Stimulated activated naive CD4-positive, alpha-beta T cell (primary cell): ENCODE results near the gene CRBN.

Source experiments
- DNase-seq, 6 experiments: peaks; one replicate each; lab custom pipeline; 2025; lab: John Stamatoyannopoulos, UW

CRBN gene

DNA sequence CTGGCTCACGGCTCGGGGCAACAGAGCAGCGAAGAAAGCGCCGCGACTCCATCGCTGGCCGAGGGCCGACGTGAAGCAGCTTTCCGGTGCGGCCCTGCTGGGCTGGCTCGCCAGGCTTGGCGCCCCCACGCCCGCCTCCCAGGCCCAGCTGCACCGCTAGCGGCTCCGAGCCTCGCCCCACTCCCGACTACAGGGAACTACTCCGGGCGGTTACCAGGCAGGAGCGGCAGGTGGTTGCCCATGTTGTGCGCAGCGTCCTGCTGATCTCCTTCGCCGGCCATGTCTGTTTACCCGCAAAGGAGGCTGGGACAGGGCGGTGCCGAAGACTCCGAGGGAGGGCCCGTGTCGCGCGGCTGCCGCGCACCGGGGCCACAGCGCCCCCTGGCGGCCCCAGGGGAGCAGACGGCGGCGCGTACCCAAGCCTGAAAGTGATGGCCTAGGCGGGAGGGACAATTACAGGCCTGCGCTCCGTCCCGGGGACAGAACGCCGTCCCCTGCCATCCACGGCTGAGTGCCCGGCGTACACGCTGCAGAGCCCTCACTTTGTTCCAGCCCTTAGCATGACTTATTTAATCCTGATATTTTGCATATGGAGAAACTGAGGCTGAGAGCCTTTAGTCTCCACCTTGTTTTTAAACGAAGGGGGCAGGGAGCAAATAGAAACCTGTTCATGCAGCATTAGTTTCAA, at the start of gene CRBN:
Gene CRBN (minus strand): TSS at position 285 of the 688 bp plus-strand sequence. CDS start 4 bp downstream, at position 281.
- DNase-seq = peak; percentile 76 to 90 (median 86)

DNA sequence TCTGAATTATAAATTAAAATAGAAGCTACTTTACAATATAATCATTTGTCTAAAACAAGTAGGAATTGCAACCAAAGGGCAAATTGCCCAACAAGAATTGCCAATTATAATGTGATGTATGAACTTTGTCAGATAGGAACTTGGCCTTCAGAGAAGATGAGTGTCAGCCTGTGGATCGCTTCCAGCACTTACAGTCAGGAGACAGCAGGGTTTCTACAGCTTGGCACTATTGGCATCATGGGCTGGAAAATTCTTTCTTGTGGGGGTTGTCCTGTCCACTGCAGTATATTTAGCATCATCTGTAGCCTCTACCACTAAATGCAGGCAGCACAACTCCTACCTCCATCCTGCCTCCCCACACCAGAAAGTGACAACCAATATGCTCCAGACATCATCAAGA, 48.1 kb upstream of the CRBN start:
- no peak for DNase-seq

DNA sequence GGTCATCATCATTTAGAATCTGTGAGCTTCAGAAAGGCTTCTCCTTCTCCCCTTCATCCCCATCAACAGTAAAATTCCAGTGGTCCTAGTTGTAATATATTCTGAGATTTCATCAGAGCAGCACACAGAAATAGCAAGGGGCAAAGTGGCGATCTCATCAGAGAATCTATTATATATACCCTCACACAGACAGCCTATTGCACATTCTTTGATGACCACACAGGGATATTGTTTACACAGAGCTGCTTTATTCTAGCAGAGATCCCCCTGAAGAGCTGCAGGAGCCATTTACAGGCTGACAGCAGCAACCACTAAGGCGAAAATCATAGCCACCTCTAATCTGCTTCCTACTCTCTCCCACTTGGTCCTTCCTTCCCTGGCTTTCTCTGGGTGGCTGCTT, 42.0 kb upstream of the CRBN start:
- no peak for DNase-seq

DNA sequence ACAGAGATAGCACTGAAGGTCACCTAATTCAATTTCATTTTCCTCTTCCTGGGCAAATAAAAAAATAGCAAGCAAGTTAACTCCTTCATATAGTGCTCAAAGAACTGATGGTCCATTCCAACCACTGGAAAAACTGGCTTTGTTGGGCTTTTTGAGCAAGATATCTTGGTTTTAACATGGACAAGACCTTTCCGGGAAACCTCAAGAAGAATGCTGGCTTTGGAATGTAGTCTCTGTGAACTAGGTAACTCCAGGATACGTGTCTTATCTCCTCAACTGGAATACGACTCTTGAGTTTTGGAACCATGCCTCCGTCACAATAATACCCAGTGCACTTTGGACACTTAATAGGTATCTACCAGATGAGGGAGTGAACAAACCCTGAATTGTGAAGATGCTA, 36.9 kb upstream of the CRBN start:
- DNase-seq = no peak

DNA sequence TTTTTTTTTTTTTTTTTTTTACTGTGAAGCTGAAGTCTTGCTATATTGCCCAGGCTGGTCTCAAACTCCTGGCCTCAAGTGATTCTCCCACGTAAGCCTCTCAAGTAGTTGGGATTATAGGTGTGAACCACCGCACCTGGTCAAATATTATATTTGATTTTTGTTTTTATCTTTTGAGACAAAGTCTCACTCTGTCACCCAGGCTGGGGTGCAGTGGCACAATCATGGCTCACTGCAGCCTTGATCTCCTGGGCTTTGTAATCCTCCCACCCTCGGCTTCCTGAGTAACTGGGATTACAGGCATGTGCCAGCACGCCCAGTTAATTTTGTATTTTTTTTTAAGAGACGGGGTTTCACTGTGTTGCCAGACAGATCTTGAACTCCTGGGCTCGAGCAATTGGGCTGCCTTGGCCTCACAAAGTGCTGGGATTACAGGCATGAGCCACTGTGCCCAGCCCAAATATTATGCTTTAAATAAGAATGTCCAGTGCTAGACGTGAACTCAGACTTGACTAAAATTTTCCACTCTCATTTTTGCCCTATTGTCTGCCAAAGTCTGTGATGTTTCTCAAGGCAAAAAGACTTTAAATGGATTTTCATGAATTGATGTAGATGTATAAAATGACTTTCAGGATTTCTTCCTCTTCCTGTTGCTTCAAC, 33.4 kb upstream of the CRBN start:
- no peak for DNase-seq

DNA sequence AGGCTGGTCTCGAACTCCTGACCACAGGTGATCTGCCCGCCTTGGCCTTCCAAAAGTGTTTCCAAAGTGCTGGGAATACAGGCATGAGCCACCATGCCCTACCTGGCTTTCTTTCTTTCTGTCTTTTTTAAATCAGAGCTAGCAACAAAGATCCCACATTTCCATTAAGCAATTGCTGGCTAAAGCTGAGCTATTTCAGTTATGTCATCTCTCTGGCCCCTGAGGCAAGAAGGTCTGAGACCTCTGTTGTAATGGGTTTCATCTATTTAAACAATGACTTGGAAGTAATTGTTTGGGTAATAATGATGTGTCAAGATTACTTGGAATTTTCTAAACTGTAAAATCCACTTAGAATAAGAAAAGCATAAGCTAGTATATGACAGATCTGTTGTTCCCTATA, 30.2 kb upstream of the CRBN start:
- no peak for DNase-seq

DNA sequence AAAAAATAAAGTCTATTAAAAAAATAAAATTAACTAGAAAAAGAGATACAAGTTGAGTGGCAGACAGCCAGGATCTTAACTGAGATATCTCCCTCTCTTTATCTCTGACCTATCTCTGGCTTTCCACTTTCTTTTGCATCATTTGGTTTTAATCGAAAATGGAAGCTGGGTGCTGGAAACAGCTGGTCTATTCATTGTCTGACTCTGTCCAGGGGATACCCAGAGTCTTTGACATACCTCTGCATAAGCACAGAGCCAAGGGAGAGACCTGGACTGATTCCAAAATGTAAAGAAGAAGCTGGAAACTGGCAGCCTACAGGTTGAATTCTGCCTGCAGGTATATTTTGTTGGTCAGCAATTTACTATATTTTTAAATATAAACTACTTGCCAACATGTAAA, 29.6 kb upstream of the CRBN start:
- DNase-seq = no peak

DNA sequence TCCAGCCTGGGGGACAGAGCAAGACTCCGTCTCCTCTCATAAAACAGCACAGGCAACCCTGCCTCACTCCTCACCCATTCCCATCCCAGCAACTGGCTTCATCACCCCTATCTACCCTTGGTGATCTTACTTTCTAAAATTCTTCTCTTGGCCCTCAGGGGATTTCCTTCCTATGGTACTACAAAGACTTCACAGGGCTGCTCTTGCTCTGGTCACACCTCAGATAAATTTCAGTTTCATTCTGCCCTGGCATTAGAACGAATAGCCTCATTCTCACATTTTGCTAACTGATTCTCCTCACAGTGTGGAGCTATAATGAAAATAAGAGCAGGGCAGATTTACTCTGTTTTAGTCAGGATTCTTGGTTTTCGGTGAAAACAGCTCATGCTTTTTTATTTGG, 22.1 kb upstream of the CRBN start:
- DNase-seq = no peak

DNA sequence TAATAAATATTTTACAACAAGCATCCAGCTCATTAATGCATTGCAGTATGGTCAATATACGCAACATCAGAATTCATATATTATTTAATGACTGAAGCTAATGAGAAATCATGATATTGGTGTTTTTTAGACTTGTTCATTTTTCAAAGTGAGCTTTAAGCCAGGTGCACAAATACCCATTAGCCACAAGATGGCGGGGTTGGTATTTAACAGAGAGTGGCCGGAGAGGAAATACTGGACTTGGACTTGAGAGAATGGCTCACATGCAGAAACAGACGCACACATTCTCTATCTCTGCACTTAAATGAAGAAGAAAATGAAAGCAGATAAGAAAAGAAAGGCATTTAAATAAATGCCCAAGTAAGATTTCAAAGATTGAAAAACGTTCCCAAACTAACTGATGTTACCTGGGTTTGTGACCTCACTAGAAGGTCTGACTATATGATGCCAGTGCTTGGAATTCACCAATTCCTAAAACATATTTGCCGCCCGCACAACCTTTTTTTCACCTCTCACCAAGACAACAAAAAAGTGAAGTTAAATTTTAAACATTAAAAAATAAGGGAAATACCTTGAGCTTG, 21.2 kb upstream of the CRBN start:
- peak in 4 of 6 experiments; percentile 1 to 32 (median 10) for DNase-seq

DNA sequence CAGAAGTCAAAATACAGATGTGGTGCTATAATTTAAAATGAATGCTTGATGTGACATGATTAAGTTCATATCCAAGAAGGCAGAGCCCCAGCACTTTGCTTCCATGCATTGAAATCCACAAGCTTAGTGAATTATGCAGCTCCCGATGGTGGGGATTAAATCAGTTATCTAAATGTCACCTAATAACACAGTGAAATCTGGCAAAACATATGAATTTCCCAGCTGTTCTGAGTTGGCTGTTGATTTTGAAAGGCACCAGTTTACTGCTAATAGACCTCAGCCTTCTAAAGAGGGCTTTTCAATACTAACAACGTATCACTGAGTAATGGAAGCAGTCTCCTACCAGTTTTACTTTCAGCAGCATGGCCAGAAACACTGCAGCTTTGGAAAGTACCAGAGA, 19.8 kb upstream of the CRBN start:
- DNase-seq = no peak

DNA sequence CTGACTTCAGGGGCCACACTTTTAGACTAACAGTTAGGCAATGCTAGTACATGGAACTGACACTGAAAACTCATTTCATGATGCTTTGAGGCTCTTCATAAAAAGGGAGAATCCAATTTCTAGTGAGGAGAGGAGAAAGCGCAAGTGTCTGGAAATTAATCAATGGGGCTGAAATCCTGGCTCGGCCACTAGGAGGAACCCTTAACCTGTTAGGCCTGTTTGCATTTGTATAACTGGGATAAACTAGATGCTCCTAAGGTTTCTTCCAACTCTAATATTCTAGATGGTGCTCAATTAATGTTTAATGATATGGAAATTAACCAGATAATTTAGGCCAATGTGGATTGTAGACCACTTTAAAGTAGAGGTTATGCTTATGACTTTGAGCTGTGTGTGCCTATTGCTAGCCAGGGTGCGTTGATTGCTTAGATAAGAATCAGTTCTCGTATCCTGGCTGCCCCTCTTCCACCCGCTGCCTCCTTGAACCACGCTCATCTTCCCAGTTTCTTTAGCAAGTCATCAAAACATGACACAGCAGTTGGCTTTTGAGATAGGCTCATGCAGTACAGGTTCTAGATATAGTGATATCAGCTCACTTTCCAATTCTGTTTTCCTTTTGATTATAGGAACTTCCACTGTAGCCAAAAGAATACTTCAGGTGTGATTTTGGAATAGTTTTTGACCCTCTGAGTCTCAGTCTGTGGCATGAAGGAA, 16.8 kb upstream of the CRBN start:
- no peak for DNase-seq

DNA sequence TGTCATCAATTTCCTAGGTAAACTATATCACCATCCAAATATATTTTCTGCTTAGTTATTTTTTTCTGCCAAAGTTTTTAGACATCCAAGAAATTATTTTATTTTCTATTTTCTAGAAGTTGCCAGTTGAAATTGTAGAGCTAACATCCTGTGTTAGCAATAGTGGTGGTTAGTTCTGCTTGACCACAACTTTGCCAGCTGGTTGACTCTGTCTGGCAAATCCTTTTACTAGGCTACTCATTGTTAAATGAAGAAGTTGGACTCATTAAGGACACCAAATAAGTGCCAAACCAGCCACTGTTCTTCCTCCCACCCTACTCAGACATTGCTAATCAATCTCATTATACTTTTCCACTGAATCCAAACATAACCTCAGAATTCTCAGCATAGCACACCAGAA, 15.4 kb upstream of the CRBN start:
- no peak for DNase-seq

DNA sequence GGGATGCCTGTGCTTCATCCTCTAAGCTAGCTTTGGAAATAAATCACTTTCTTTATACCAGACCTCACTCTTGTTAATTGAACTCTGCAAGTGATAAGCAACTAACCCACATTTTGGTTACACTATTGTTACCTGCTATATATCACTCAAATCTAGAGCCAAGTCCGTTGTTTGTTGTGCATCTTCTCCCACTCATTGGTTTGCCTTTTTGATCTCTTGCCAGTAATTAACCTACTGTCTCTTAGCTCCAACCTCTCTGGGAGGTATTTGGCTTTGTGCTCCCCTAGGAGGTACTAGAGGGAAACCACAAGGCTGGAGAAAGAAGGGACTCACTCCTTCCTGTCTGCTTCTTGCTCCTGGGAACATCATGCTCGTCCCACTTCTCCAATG, 12.8 kb upstream of the CRBN start:
- no peak for DNase-seq

DNA sequence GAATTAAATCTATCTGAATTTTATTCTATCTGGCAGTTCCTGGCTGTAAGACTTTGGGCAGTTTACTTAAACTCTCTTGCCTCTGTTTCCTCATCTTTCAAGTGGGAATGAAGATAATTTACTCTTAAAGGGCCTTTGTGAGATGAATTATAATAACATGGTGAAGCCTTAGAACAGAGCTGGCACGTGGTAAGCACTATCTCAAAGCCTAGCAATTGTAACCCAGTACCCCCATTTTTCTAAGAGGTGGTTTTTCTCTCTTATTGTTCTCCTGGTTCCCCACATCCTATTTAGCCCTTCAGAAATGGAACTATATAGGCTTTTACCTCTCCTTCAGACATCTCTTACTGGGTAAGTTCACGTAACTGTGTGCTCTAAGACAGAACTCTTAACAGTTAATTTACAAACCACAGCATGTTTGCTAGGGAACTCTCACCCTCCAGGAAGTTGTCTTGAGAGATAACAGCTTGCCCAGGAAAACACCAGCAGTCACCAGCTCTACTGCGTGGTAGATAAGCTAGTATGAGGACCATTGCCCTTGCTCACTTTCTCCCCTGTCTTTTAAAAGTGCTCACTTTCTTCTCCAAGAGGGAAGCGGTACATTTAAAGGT, 12.3 kb upstream of the CRBN start:
- DNase-seq = peak in 4 of 6 experiments; percentile 5 to 51 (median 28)

DNA sequence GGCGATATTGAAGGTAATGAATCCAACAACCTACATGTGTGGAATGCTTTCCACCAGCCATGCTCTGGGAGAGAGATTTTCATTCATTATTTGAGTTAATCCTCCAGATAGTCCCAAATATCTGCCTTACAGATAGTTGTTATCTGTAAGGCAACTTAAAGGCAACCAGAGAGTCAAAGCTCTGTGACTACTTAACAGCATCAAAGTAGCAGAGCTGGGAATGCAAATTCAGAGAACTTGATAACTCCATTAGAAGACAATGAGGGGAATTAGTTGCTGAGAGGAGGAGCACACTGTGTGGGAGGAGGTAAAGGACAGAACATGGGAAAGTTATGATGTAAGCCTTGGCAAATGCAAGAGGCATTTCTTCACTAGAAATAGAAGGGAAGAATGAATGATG, 10.5 kb upstream of the CRBN start:
- DNase-seq = no peak

DNA sequence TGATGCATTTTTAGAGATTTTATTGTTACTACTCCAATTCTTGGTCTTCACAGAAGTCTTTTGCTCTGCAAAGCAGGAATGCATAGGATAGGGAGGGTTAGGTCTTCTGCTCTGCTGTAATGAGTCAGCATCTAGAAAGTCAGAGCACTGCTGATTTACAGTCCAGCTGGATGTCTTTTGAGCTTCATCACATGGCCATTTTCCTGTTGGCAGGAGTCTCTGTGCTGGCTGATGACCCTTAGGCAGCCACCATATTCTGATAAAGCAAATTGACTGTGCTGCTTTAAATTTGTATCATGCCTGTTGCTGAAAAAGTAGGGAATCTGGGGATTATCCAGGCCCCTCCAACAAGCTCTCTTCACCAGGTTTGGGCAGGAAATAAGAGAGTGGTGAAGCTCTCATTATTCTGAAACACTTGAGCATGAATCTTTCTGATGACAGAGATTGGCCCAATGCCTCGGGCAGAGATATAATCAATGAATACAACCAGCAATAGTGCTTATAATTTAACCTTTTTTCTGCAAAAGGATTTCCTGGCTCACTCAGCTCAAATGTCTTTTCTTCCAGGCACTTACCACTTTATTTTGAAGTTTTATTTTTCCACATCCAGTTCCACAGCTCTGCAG, 9.7 kb upstream of the CRBN start:
- no peak for DNase-seq

DNA sequence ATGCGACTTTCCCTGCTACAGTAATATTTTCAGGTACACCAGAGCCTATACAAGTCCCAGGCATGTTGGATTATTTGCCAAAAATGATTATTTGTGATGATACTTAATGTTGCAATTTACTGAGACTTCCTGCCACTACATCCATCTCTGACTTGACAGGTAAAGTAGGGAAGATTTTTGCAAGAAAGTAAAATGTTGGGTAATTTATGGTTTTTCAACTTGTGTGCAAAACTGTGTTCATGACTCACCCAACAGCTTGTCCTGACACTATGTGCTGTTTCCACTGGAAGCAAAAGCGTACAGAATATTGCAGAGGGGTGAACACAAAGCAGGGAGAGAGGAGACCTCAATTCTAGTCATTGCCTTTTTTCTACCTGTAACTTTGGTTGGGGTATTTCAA, 5.4 kb upstream of the CRBN start:
- DNase-seq = no peak

DNA sequence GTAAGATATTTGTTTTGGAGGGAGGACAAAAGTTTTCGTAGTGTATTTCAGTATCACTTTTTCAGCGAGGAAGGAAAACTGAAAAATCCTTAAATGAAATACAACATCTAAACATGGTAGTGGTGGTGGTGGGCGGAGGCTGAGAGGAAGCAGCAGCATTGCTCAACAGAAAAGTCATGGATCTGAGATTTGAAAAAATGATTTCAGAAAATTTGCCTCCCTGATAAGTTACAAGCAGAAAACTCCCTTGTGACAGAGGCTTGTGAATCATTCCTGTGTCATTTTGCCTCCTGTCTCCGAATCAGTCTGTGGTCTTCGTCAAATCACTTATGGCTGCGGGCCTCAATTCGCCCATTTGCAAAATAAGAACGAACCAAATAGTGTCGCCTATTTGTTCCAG, 965 bp upstream of the CRBN start:
- DNase-seq = no peak

DNA sequence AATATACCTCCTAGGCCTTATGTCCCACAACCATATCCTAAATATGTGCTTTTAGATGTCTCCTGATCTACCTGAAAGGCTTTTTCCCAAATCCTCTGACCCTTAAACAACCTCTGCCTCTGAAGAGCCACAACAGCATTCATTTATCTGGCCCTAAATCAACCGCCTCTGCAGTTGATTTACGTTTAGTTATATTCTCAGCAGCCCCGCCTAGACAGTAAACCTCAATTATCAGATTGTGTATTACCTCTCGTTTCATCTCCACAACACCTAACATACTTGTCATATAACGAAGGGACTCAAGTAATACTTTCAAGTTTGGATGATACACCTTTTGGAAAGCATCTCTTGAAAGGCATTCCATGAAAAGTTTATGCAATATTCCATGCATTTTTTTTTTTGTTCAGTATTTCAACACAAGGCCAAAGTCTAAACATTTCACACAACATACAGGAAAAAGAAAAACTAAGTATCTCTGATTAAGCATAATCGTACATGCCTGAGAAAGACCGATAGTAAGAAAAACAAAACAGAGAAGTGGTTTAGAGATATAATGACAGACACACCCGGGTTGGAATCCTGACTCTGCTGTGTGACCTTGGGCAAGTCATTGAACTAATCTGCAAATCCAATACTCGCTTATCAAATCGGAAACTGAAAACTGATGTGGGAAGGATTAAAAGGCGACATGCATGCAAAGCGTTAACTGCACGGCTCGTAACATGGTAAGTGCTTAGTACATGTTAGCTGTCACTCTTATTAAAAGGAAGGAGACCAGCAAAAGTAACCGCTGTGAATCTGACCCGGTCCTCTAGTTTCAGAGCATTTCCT, 778 bp downstream of the CRBN start:
- DNase-seq = peak in 1 of 6 experiments; percentile 35

DNA sequence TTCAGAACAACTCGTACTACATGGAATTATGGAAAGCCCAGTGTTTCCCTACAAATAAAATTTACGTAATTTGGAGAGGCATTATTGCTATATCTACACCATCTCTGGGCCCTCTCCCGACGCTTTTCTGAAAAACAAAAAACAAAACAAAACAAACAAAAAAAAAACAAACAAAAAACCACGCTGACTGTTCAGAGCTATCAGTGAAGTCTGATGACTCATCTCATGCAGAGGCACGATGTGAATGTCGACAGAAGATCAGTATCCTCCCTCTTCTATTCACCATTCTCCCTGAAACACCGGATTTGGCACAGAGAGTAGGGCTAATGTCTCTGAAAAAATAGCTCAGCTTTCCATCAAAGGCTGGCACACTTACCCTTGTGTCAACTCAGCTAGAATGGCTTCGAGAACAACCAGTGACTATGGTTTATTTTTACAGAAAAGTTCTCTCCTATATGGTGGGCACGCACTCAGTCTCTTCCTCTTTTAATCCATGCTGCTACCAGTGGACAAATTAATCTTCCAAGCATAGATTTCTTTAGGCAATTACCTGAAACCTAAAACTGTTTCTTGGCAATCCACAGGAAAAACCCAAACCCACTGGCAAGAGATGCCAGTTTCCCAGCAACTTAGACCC, 1.5 kb downstream of the CRBN start:
- DNase-seq = no peak

DNA sequence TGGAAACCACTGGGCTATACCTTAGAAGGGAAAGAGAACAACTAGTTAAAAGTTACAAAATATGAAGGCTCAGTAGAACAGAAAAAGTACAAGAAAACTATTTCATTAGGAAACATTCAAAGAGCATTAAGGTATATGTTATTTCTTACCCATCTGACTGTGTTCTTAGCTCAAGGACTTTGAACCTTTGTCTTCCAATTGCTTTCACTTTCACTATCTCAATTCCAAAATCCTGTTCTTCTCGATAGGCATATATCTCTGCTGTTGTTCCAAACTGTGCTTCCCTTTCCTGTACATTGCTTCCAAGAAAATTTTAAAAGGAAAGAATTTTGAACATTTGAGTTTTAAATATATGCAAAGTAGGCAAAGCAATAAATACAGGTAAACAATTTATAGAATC, 6.9 kb downstream of the CRBN start:
- peak in 2 of 6 experiments; percentile 20 to 26 for DNase-seq
